GM19043 (cell line): Measurements from ENCODE around the gene IFNL4.

Source experiments
- ATAC-seq: cut with Tn5 transposase; IDR thresholded peaks from one replicate; pipeline ENCODE4 v1.9.1; 2021; ENCODE audit warnings: low read depth; ENCODE audit not compliant: unreplicated experiment

IFNL4 gene

GRCh38 chr19:39197808-39198207 is 50.8 kb downstream of the IFNL4 start:
- no peak for ATAC-seq

GRCh38 chr19:39196860-39197562 is 51.6 kb downstream of the IFNL4 start, which contains the start of gene NCCRP1:
TSS of gene NCCRP1 (plus strand) at chr19:39196964. CDS start at chr19:39196983, 19 bp downstream.
- ATAC-seq, result no peak

- ATAC-seq, result no peak
Measured at GRCh38 chr19:39196320-39196719, 52.3 kb downstream of the IFNL4 start.
